AG04450 (cell line): ENCODE results near the gene WNT3. TPM values are rescaled to one million over a fixed set of nuclear protein-coding genes. Genes with fewer than 3 reads are reported as not detected.

ENCODE experiments used
- CTCF ChIA-PET: fragments of 300-600, 350-600 bp; formaldehyde crosslinking; extraction: SDS; loops from one replicate; lab custom pipeline; 2022; ENCODE audit warnings: antibody characterized with exemption, inconsistent platforms; lab: Charles Lee
- POLR2A ChIA-PET: fragments of 350-600 bp; formaldehyde crosslinking; extraction: SDS; loops from one replicate; lab custom pipeline; 2021; ENCODE audit warnings: antibody characterized with exemption, inconsistent platforms; lab: Yijun Ruan, JAX
- DNase-seq: peaks from one replicate; pipeline ENCODE4 v3.0.0-alpha.2; 2011; ENCODE audit warnings: low read depth, low spot score
- H3K27ac ChIP-seq: one replicate; pipeline ENCODE4 v1.5.1; 2012; ENCODE audit warnings: low read depth, low read length, control low read depth
- H3K27me3 ChIP-seq: one replicate; pipeline ENCODE4 v1.6.0; 2012; ENCODE audit warnings: low read length; ENCODE audit not compliant: control insufficient read depth, insufficient read depth
- H3K4me3 ChIP-seq: 2 replicates; pipeline ENCODE4 v1.5.1; 2011; ENCODE audit warnings: mild to moderate bottlenecking, low read depth, low read length, control low read depth
- H3K9me3 ChIP-seq: 2 replicates; pipeline ENCODE4 v1.5.1; 2012; ENCODE audit warnings: low read length; ENCODE audit not compliant: control insufficient read depth, insufficient read depth
- polyA plus RNA-seq: library from polyadenylated mRNA; depleted of rRNA; stranded (reverse); fragments of >200 nt; gene quantifications from 2 replicates; pipeline ENCODE4 v1.2.3, GENCODE V29; 2011
- TF ChIP-seq, protein P1 (sequence below): IDR thresholded peaks from 2 replicates; pipeline ENCODE4 v1.5.1; 2011; ENCODE audit warnings: low read depth, low read length, control low read depth, inconsistent platforms

WNT3 gene
- polyA plus RNA-seq, 1 experiment, result 1.4 TPM

GRCh38 chr17:46733837-46734475 is 84.5 kb downstream of the WNT3 start:
- TF ChIP-seq, protein P1, sequence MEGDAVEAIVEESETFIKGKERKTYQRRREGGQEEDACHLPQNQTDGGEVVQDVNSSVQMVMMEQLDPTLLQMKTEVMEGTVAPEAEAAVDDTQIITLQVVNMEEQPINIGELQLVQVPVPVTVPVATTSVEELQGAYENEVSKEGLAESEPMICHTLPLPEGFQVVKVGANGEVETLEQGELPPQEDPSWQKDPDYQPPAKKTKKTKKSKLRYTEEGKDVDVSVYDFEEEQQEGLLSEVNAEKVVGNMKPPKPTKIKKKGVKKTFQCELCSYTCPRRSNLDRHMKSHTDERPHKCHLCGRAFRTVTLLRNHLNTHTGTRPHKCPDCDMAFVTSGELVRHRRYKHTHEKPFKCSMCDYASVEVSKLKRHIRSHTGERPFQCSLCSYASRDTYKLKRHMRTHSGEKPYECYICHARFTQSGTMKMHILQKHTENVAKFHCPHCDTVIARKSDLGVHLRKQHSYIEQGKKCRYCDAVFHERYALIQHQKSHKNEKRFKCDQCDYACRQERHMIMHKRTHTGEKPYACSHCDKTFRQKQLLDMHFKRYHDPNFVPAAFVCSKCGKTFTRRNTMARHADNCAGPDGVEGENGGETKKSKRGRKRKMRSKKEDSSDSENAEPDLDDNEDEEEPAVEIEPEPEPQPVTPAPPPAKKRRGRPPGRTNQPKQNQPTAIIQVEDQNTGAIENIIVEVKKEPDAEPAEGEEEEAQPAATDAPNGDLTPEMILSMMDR, result no peak
- Histone ChIP-seq H3K4me3 (no peak overlapping the region), H3K27me3 (no peaks in the 10 kb centered on the region), H3K27ac (no peak overlapping the region), H3K9me3 (no peaks in the 10 kb centered on the region)
- no peak for DNase-seq
- ChIA-PET POLR2A (no interaction called here), CTCF (no interaction called here)

GRCh38 chr17:46732754-46733398 is 85.6 kb downstream of the WNT3 start:
- Histone ChIP-seq H3K27ac (no peak overlapping the region), H3K9me3 (no peaks in the 10 kb centered on the region), H3K27me3 (no peaks in the 10 kb centered on the region), H3K4me3 (no peak overlapping the region)
- TF ChIP-seq, protein P1, result no peak
- POLR2A ChIA-PET, result no interaction called here
- no peak for DNase-seq
- CTCF ChIA-PET, result no interaction called here

DNA sequence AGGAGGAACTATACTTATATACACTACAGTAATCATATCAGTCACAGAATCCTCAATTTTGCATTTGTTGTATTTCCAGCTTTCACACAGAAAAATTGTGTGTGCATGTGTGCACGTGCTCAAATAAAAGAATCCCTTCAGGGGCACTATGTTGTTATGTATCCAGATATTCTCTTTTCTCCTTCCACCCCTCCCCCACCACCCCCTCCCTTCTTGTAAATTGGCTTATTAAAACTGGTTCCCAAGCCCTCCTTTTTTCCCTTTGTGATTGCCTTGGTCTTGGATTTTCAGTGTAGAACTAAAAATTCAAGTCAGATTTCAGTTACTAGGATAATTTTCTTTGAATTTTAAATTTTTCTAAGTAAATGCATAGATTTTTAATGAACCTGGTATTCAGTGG is 86.3 kb downstream of the WNT3 start:
- TF ChIP-seq, protein P1, result no peak
- Histone ChIP-seq H3K9me3 (no peaks in the 10 kb centered on the region), H3K27me3 (no peaks in the 10 kb centered on the region), H3K4me3 (no peak overlapping the region), H3K27ac (no peak overlapping the region)
- ChIA-PET CTCF (no interaction called here), POLR2A (no interaction called here)
- DNase-seq, result no peak

GRCh38 chr17:46730679-46731078 is 87.8 kb downstream of the WNT3 start:
- Histone ChIP-seq H3K27ac (no peak overlapping the region), H3K4me3 (no peak overlapping the region), H3K9me3 (no peaks in the 10 kb centered on the region), H3K27me3 (no peaks in the 10 kb centered on the region)
- ChIA-PET CTCF (no interaction called here), POLR2A (no interaction called here)
- DNase-seq, result no peak
- TF ChIP-seq, protein P1, result no peak

GRCh38 chr17:46730026-46730425 is 88.5 kb downstream of the WNT3 start:
- no peaks in the 10 kb centered on the region for H3K27me3 ChIP-seq
- TF ChIP-seq, protein P1, result no peak
- H3K9me3 ChIP-seq, result no peaks in the 10 kb centered on the region
- DNase-seq, result no peak
- H3K4me3 ChIP-seq, result no peak overlapping the region
- CTCF ChIA-PET, result no interaction called here
- H3K27ac ChIP-seq, result no peak overlapping the region
- POLR2A ChIA-PET, result no interaction called here
